Measurements from ENCODE around the gene CCDC138.

DNA sequence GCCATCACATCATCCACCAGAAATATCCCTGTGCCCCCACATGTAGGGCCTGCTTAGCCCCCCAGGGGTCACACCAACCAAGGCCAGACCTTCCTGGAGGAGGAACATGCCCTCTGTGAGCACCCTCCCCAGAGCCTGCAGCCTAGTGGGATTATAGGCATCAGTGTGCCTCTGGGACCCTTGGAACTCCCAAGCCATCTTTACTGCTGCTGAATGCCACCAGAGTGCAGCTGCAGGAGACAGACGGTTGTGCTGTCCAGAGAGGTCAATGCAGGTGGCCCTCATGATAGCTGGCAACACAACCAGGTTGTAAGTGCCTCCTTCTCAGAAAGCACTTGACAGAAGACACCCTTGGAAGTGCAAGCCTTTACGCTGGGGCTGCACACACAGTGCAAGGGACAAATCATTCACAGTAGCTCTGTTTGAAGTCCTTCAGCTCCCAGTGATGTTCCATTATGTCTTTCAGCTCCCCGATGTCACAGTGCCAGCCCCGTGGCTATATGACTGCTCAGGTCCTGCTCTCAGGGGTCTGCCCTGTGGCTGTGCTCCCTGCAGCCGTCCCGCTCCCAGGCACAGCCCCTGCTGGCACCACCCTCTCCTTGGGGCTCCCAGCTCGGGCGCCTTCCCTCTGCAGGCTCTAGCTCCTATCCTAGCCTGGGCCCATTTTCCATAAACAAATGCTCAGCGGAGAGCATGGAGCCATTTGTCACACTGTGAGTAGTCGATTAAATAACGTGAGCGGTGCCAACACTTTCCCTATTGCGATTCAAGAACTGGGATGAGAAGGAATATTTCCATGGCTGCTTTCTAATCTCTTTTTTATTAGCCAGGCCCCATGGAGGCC, 137.4 kb downstream of the CCDC138 start:
- TF ChIP-seq, protein P1, sequence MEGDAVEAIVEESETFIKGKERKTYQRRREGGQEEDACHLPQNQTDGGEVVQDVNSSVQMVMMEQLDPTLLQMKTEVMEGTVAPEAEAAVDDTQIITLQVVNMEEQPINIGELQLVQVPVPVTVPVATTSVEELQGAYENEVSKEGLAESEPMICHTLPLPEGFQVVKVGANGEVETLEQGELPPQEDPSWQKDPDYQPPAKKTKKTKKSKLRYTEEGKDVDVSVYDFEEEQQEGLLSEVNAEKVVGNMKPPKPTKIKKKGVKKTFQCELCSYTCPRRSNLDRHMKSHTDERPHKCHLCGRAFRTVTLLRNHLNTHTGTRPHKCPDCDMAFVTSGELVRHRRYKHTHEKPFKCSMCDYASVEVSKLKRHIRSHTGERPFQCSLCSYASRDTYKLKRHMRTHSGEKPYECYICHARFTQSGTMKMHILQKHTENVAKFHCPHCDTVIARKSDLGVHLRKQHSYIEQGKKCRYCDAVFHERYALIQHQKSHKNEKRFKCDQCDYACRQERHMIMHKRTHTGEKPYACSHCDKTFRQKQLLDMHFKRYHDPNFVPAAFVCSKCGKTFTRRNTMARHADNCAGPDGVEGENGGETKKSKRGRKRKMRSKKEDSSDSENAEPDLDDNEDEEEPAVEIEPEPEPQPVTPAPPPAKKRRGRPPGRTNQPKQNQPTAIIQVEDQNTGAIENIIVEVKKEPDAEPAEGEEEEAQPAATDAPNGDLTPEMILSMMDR (IDR thresholded peaks at IDR 0.05) = no peak
- TF ChIP-seq POLR2A (IDR thresholded peaks at IDR 0.05) = no peak

Measured in heart left ventricle (tissue), 13 donors.